CD14-positive monocyte (primary cell): Measurements from ENCODE around the gene CHN1. TPM values are rescaled to one million over a fixed set of nuclear protein-coding genes. Genes with fewer than 3 reads are reported as not detected.

ENCODE experiments used
- DNase-seq, 3 donors: peaks; one replicate each; pipeline ENCODE4 v3.0.0-alpha.2; 2011 to 2022
- H2AFZ ChIP-seq: 2 replicates; pipeline ENCODE4 v1.6.0; 2012; ENCODE audit warnings: mild to moderate bottlenecking, low read depth, low read length, inconsistent platforms; ENCODE audit not compliant: insufficient read depth, poor library complexity, severe bottlenecking
- H3K27ac ChIP-seq, 2 donors: 1 replicate in 1 of 2; 2 replicates in 1 of 2; pipeline ENCODE4 v1.5.1; 2012 to 2013; ENCODE audit warnings: low read length in 2 of 2, control low read depth in 1 of 2, inconsistent platforms in 1 of 2, low read depth in 1 of 2, mild to moderate bottlenecking in 1 of 2
- H3K27me3 ChIP-seq, 2 donors: one replicate each; pipeline versions ENCODE4 v1.6.0 to v1.6.1; 2011 to 2013; ENCODE audit warnings: low read length in 2 of 2; ENCODE audit not compliant: control insufficient read depth in 2 of 2, insufficient read depth in 2 of 2
- H3K36me3 ChIP-seq, 2 donors: replicated peaks in 1 of 2; 1 replicate in 1 of 2; 2 replicates in 1 of 2; pipeline versions ENCODE4 v1.5.1 to v1.6.1; 2012 to 2013; ENCODE audit warnings: low read length in 2 of 2, control low read depth in 1 of 2, inconsistent platforms in 1 of 2, mild to moderate bottlenecking in 1 of 2; ENCODE audit not compliant: insufficient read depth in 2 of 2, control insufficient read depth in 1 of 2
- H3K4me1 ChIP-seq, 2 donors: 1 replicate in 1 of 2; 2 replicates in 1 of 2; pipeline versions ENCODE4 v1.5.1 to v1.6.1; 2012 to 2013; ENCODE audit warnings: low read length in 2 of 2, control low read depth in 1 of 2, inconsistent platforms in 1 of 2, mild to moderate bottlenecking in 1 of 2, moderate library complexity in 1 of 2; ENCODE audit not compliant: insufficient read depth in 2 of 2, control insufficient read depth in 1 of 2
- H3K4me2 ChIP-seq: replicated peaks from 2 replicates; pipeline ENCODE3; 2012; ENCODE audit warnings: low read length, moderate library complexity, mild to moderate bottlenecking; ENCODE audit not compliant: poor library complexity, severe bottlenecking; ENCODE audit errors: extremely low read depth
- H3K4me3 ChIP-seq, 3 experiments: fragments of 200-600 bp in 1 of 3; sonication (generic) in 1 of 3; replicated peaks in 1 of 3; 1 replicate in 2 of 3; 2 replicates in 1 of 3; pipeline ENCODE4 v1.5.1; 2011 to 2013; ENCODE audit warnings: low read length in 3 of 3, mild to moderate bottlenecking in 3 of 3, control low read depth in 2 of 3, low read depth in 2 of 3, inconsistent platforms in 1 of 3, moderate library complexity in 1 of 3
- H3K79me2 ChIP-seq: 2 replicates; pipeline ENCODE4 v1.6.0; 2012; ENCODE audit warnings: mild to moderate bottlenecking, control low read depth, inconsistent platforms, low read length, moderate library complexity; ENCODE audit not compliant: insufficient read depth
- H3K9ac ChIP-seq: 2 replicates; pipeline ENCODE4 v1.6.0; 2017; ENCODE audit warnings: low read length, mild to moderate bottlenecking; ENCODE audit not compliant: insufficient read depth, poor library complexity, severe bottlenecking
- H3K9me3 ChIP-seq, 2 donors: replicated peaks in 1 of 2; 1 replicate in 1 of 2; 2 replicates in 1 of 2; pipeline versions ENCODE4 v1.5.1 to v1.6.1; 2012 to 2013; ENCODE audit warnings: low read length in 2 of 2, control low read depth in 1 of 2; ENCODE audit not compliant: control insufficient read depth in 1 of 2, insufficient read depth in 1 of 2
- H4K20me1 ChIP-seq: 2 replicates; pipeline ENCODE4 v1.6.0; 2012; ENCODE audit warnings: mild to moderate bottlenecking, low read length, control low read depth, moderate library complexity; ENCODE audit not compliant: insufficient read depth
- H3K27ac Mint-ChIP-seq, 7 donors: one replicate each; pipeline ENCODE4 v1.8.0; 2020; ENCODE audit warnings: mild to moderate bottlenecking in 7 of 7, mixed read lengths in 7 of 7, moderate library complexity in 6 of 7, inconsistent platforms in 2 of 7
- H3K27me3 Mint-ChIP-seq, 3 donors: one replicate each; pipeline ENCODE4 v1.8.0; 2021 to 2022; ENCODE audit warnings: low read depth in 3 of 3, mild to moderate bottlenecking in 3 of 3, mixed read lengths in 3 of 3, moderate library complexity in 3 of 3, inconsistent platforms in 1 of 3
- H3K36me3 Mint-ChIP-seq, 2 donors: one replicate each; pipeline ENCODE4 v1.8.0; 2020; ENCODE audit warnings: mixed read lengths in 2 of 2, inconsistent platforms in 1 of 2, mild to moderate bottlenecking in 1 of 2
- H3K4me1 Mint-ChIP-seq: one replicate; pipeline ENCODE4 v1.8.0; 2020; ENCODE audit warnings: mild to moderate bottlenecking, mixed read lengths
- H3K4me3 Mint-ChIP-seq, 2 donors: one replicate each; pipeline ENCODE4 v1.8.0; 2020; ENCODE audit warnings: mild to moderate bottlenecking in 2 of 2, mixed read lengths in 2 of 2, moderate library complexity in 1 of 2
- H3K9me3 Mint-ChIP-seq, 7 donors: one replicate each; pipeline ENCODE4 v1.8.0; 2020 to 2022; ENCODE audit warnings: mixed read lengths in 7 of 7, mild to moderate bottlenecking in 6 of 7, moderate library complexity in 6 of 7, inconsistent platforms in 2 of 7
- WGBS: methylation state at CpG from one replicate; pipeline ENCODE4 v1.1.5; 2013; ENCODE audit warnings: missing lambda C conversion rate; ENCODE audit not compliant: insufficient coverage; 5-methylcytosine and 5-hydroxymethylcytosine counted together
- intact Hi-C, 2 donors: fragments of 100-400 bp; cut with micrococcal nuclease; formaldehyde crosslinking; loops; one replicate each; pipeline versions ENCODE4 v1.15.0 to v1.15.1; 2023
- polyA plus RNA-seq, 3 donors: library from polyadenylated mRNA; depleted of rRNA in 1 of 3; unstranded in 2 of 3; stranded (reverse) in 1 of 3; fragments of 300-500 nt in 2 of 3; fragments of >200 nt in 1 of 3; fragmentation: Illumina TruSeq in 2 of 3; gene quantifications; 1 replicate in 2 of 3; 2 replicates in 1 of 3; pipeline ENCODE4 v1.2.3, GENCODE V29; 2012 to 2021
- TF ChIP-seq, protein P1 (sequence below): fragments of 200-600 bp; IDR thresholded peaks from one replicate; pipeline ENCODE4 v1.8.0; 2022; ENCODE audit warnings: antibody characterized with exemption, mild to moderate bottlenecking

The CHN1 gene
- polyA plus RNA-seq, 3 donors, result 0.36 TPM; not detected in 2

DNA sequence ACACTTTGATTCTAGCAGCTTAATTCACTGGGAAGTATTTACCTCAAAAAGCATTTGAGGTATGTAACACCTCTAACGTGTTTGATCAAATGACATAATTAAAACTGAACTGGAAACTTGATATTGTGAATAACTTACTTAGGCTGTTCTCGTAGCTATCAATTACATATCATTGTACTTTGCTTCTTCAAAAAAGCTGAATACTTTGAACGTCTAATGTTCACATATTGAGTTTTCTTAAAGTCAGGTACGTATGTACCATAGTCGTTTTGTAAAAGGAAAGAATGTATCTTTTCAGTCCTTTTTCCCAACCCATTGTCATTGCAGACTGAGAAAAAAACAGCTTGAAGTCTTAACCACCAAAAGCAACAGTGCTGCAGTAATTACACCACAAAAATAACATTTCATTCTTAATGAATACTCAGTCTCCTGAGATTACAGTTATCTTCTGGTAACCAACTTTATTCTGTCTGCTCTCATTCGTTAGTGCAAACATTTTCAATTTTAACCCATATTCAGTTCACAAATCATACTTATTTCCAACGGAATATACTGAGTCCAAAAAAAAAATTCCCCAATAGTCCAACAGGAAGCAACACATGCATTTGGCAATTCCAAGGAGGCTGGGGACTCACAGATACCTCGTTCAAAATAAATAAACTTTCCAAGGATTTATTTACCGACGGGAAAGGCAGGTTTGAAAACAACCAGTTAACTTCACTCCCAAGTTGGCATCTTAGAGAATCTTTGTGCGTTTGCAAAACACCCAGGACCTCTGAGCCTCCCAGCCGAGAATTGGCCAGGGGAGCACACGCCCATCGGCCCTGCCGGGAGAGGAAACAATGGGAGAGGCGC, 1.1 kb downstream of the CHN1 start:
- Histone ChIP-seq H3K4me2 (no peak overlapping the region), H4K20me1 (no peaks in the 10 kb centered on the region), H3K4me3 (no peak overlapping the region), H3K4me1 (peaks cover 8 to 9% of the 10 kb centered on the region in 2 donors), H3K27ac (no peak overlapping the region), H3K36me3 (no peaks in the 10 kb centered on the region), H3K9me3 (peaks cover 0 to 22% of the 10 kb centered on the region in 2 donors), H3K79me2 (no peaks in the 10 kb centered on the region), H2AFZ (no peak overlapping the region), H3K9ac (no peak overlapping the region), H3K27me3 (peaks cover 66 to 80% of the 10 kb centered on the region in 2 donors)
- intact Hi-C loops, result no loop called here
- Mint-ChIP-seq H3K9me3 (peaks cover 0 to 8% (median 2%) of the 10 kb centered on the region in 7 donors), H3K4me1 (peaks cover 4% of the 10 kb centered on the region), H3K36me3 (peaks cover 4% of the 10 kb centered on the region in 2 donors), H3K27ac (no peak overlapping the region), H3K4me3 (peak overlapping the region; percentile 73 to 84), H3K27me3 (peaks cover 65 to 79% (median 72%) of the 10 kb centered on the region in 3 donors)
- TF ChIP-seq, protein P1, sequence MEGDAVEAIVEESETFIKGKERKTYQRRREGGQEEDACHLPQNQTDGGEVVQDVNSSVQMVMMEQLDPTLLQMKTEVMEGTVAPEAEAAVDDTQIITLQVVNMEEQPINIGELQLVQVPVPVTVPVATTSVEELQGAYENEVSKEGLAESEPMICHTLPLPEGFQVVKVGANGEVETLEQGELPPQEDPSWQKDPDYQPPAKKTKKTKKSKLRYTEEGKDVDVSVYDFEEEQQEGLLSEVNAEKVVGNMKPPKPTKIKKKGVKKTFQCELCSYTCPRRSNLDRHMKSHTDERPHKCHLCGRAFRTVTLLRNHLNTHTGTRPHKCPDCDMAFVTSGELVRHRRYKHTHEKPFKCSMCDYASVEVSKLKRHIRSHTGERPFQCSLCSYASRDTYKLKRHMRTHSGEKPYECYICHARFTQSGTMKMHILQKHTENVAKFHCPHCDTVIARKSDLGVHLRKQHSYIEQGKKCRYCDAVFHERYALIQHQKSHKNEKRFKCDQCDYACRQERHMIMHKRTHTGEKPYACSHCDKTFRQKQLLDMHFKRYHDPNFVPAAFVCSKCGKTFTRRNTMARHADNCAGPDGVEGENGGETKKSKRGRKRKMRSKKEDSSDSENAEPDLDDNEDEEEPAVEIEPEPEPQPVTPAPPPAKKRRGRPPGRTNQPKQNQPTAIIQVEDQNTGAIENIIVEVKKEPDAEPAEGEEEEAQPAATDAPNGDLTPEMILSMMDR, result no peak
- whole genome bisulfite sequencing, result 6% methylated on average over 10 of the region's 16 CpGs
- no peak for DNase-seq

DNA sequence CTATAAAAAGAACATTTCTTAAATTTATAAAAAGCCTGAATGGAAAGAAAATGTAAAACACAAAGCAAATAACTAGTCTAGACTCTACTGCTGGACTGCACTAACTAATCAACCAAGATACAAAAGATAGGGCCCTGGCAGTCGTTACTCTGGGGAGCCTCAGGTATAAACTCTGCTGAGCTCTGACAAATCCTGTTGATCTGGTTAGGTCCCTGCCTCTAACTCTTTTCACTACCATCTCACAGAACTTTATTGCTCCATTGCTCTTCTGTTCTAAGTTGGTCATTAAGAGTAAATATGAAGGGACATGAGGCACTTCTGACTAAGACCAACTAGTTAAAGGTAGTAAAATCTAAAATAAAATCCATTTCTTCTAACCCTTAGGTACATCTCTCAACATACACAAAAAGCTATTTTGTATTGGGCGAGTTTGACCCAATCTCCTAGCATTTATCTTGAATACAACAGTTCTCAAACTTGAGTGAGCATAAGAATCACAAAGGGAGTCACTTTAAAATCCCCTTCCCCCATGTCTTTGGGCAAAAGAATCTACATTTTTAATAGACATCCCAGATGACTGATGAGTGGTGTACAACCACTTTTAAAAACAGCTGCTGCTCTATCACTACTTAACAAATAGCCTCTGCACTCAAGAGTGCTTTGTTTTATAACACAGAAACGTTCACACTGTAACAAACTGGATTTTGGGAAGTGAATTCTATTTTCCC, 2.5 kb downstream of the CHN1 start:
- no peak overlapping the region for H2AFZ ChIP-seq
- peaks cover 7% of the 10 kb centered on the region for H3K4me1 Mint-ChIP-seq
- H3K36me3 ChIP-seq, result no peaks in the 10 kb centered on the region
- H3K27me3 ChIP-seq, result peaks cover 58 to 66% of the 10 kb centered on the region in 2 donors
- no peak overlapping the region for H3K9ac ChIP-seq
- no peak for DNase-seq
- peaks cover 0 to 8% (median 2%) of the 10 kb centered on the region in 7 donors for H3K9me3 Mint-ChIP-seq
- no peak overlapping the region for H3K4me2 ChIP-seq
- peaks cover 4% of the 10 kb centered on the region in 2 donors for H3K36me3 Mint-ChIP-seq
- H3K79me2 ChIP-seq, result no peaks in the 10 kb centered on the region
- peak overlapping the region in 1 of 2 donors; percentile 66 for H3K4me3 Mint-ChIP-seq
- peaks cover 8 to 9% of the 10 kb centered on the region in 2 donors for H3K4me1 ChIP-seq
- H3K27ac ChIP-seq, result no peak overlapping the region
- TF ChIP-seq, protein P1, result no peak
- no peak overlapping the region for H3K27ac Mint-ChIP-seq
- WGBS, result 60% methylated on average over 1 of the region's 3 CpGs
- peaks cover 60 to 72% (median 65%) of the 10 kb centered on the region in 3 donors for H3K27me3 Mint-ChIP-seq
- no peaks in the 10 kb centered on the region for H4K20me1 ChIP-seq
- H3K9me3 ChIP-seq, result peaks cover 0 to 22% of the 10 kb centered on the region in 2 donors
- no peak overlapping the region for H3K4me3 ChIP-seq
- intact Hi-C loops, result no loop called here
